HepG2 (cell line): ENCODE data around the gene FRG1. TPM values are rescaled to one million over a fixed set of nuclear protein-coding genes. Genes with fewer than 3 reads are reported as not detected.

Experiments used
- HHEX ChIP-seq: IDR thresholded peaks from 2 replicates; pipeline ENCODE4 v1.6.1; 2016; ENCODE audit warnings: control low read depth
- MEIS2 ChIP-seq: sonication (generic); formaldehyde crosslinking; IDR thresholded peaks from 2 replicates; pipeline ENCODE4 v1.9.0; 2021; ENCODE audit warnings: mild to moderate bottlenecking, missing genetic modification reagents
- ZMYM3 ChIP-seq: sonication (generic); formaldehyde crosslinking; IDR thresholded peaks from 2 replicates; pipeline ENCODE4 v1.5.1; 2020; ENCODE audit warnings: mild to moderate bottlenecking, missing genetic modification reagents
- ZNF329 ChIP-seq: sonication (generic); formaldehyde crosslinking; IDR thresholded peaks from 2 replicates; pipeline ENCODE4 v1.9.0; 2021; ENCODE audit warnings: low read depth, mild to moderate bottlenecking, missing genetic modification reagents
- ZNF678 ChIP-seq: sonication (generic); formaldehyde crosslinking; IDR thresholded peaks from 2 replicates; pipeline ENCODE4 v1.4.0; 2020; ENCODE audit warnings: mild to moderate bottlenecking, missing genetic modification reagents
- polyA plus RNA-seq, 8 experiments: library from polyadenylated mRNA; depleted of rRNA in 3 of 8; stranded (reverse) in 7 of 8; unstranded in 1 of 8; fragments of >200 nt; fragmentation: Illumina TruSeq in 4 of 8; extraction: Trizol in 4 of 8; gene quantifications; 2 replicates each; pipeline versions ENCODE4 v1.2.1 to v1.2.3, GENCODE V29; 2011 to 2016; ENCODE audit warnings: low read depth in 4 of 8, missing spikeins in 1 of 8, mixed read lengths in 1 of 8; ENCODE audit not compliant: insufficient read depth in 1 of 8
- total RNA-seq, 5 experiments: library from RNA; depleted of rRNA; stranded (reverse); fragments of >200 nt; fragmentation: Illumina TruSeq; extraction: Trizol; gene quantifications; 2 replicates each; pipeline ENCODE4 v1.2.3, GENCODE V29; 2016; ENCODE audit warnings: low read depth in 1 of 5
- TF ChIP-seq, protein P1 (sequence below): sonication (generic); formaldehyde crosslinking; IDR thresholded peaks from 2 replicates; pipeline ENCODE4 v1.4.0; 2020; ENCODE audit warnings: mild to moderate bottlenecking, missing genetic modification reagents
- TF ChIP-seq, protein P2 (sequence below): sonication (generic); formaldehyde crosslinking; IDR thresholded peaks from 2 replicates; pipeline ENCODE4 v1.4.0; 2020; ENCODE audit warnings: missing genetic modification reagents
- TF ChIP-seq, protein P3 (sequence below): sonication (generic); formaldehyde crosslinking; conservative IDR thresholded peaks from 2 replicates; pipeline ENCODE4 v1.8.0; 2022; ENCODE audit warnings: mild to moderate bottlenecking, moderate library complexity, missing genetic modification reagents

Gene FRG1
- total and polyA plus RNA-seq, 2 of the 13 experiments (the other 11 are each of a cell fraction or from before 2014, with no cell fraction given), result 5.7 to 42.6 TPM

DNA sequence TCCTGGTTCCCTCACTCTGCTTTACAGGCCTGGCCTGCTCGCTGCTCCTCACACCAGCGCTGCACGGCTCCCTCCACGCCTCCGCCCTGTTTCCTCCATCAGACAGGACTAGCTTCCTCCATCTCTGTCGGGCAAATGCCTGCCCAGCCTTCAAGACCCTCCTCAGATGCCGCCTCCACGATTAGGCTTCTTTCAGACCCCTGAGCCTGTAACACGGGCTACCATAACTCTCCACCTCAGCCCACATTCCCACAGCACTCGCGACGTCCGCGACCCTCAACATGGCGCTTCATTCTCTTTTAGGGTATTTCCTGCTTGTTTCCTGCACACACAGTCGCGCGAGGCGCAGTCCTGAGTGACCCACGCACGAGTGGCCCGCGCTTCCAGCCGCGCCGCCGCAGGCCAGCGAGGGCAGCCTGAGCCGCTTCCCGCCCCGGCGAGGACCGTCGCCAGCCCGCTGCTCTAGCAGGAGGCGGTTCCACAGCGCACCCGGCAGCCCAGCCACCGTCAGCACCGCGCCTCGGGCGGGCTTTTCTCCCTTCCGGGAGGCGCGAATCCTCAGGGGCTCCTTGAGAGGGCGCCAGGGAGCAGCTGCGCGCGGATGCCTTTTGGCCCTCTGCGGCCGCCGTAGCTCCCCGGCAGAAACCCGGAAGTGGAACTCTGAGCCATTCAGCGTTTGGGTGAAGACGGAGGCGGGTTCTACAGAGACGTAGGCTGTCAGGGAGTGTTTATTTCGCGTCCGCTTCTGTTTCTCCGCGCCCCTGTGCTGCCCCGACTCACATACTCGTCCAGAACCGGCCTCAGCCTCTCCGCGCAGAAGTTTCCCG, at the start of gene FRG1 (continued):
- TF ChIP-seq, protein P1, sequence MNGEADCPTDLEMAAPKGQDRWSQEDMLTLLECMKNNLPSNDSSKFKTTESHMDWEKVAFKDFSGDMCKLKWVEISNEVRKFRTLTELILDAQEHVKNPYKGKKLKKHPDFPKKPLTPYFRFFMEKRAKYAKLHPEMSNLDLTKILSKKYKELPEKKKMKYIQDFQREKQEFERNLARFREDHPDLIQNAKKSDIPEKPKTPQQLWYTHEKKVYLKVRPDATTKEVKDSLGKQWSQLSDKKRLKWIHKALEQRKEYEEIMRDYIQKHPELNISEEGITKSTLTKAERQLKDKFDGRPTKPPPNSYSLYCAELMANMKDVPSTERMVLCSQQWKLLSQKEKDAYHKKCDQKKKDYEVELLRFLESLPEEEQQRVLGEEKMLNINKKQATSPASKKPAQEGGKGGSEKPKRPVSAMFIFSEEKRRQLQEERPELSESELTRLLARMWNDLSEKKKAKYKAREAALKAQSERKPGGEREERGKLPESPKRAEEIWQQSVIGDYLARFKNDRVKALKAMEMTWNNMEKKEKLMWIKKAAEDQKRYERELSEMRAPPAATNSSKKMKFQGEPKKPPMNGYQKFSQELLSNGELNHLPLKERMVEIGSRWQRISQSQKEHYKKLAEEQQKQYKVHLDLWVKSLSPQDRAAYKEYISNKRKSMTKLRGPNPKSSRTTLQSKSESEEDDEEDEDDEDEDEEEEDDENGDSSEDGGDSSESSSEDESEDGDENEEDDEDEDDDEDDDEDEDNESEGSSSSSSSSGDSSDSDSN (CRISPR knock-in tag), result peak; percentile 94
- TF ChIP-seq, protein P2, sequence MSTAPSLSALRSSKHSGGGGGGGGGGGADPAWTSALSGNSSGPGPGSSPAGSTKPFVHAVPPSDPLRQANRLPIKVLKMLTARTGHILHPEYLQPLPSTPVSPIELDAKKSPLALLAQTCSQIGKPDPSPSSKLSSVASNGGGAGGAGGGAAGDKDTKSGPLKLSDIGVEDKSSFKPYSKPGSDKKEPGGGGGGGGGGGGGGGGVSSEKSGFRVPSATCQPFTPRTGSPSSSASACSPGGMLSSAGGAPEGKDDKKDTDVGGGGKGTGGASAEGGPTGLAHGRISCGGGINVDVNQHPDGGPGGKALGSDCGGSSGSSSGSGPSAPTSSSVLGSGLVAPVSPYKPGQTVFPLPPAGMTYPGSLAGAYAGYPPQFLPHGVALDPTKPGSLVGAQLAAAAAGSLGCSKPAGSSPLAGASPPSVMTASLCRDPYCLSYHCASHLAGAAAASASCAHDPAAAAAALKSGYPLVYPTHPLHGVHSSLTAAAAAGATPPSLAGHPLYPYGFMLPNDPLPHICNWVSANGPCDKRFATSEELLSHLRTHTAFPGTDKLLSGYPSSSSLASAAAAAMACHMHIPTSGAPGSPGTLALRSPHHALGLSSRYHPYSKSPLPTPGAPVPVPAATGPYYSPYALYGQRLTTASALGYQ, result peak; percentile 79; the same call in 1 of the 2 replicates
- TF ChIP-seq ZNF329 (CRISPR knock-in tag), result peak; percentile 80; the same call in 1 of the 2 replicates
- peak; percentile 82 for TF ChIP-seq MEIS2 (CRISPR knock-in tag)
- TF ChIP-seq ZNF678 (CRISPR knock-in tag), result peak; percentile 50; the same call in 1 of the 2 replicates
- TF ChIP-seq, protein P3, sequence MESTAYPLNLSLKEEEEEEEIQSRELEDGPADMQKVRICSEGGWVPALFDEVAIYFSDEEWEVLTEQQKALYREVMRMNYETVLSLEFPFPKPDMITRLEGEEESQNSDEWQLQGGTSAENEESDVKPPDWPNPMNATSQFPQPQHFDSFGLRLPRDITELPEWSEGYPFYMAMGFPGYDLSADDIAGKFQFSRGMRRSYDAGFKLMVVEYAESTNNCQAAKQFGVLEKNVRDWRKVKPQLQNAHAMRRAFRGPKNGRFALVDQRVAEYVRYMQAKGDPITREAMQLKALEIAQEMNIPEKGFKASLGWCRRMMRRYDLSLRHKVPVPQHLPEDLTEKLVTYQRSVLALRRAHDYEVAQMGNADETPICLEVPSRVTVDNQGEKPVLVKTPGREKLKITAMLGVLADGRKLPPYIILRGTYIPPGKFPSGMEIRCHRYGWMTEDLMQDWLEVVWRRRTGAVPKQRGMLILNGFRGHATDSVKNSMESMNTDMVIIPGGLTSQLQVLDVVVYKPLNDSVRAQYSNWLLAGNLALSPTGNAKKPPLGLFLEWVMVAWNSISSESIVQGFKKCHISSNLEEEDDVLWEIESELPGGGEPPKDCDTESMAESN, result peak; percentile 93
- no peak for TF ChIP-seq HHEX
- TF ChIP-seq ZMYM3 (CRISPR knock-in tag), result peak; percentile 83
